ENCODE data around the gene MOB1A. TPM values are rescaled to one million over a fixed set of nuclear protein-coding genes. Genes with fewer than 3 reads are reported as not detected.

The MOB1A gene
- total and polyA plus RNA-seq, 2 of the 13 experiments (the other 11 are each of a cell fraction or from before 2014, with no cell fraction given): 48.2 to 139 TPM

DNA sequence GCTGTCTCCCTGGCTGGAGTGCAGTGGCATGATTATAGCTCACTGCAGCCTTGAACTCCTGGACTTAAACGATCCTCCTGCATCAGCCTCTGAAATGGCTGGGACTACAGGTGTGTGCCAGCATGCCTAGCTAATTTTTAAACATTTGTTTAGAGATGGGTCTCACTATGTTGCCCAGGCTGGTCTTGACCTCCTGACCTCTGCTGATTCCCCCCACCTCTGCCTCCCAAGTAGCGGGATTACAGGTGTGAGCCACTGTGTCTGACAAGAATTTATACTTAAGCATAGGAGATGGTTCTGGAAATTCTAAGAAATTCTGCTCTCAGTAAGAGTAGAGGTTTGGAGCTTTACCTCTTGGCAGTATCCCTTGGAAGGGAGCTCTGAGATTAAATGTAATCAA lies 38.0 kb upstream of the MOB1A start:
- CTCF ChIA-PET (ENCODE audit: low intra/inter-chr PET ratio, low total read pairs): no interaction called here
- H2AFZ ChIP-seq (ENCODE audit: low read length): no peak overlapping the region
- 41% methylated on average over 2 of the region's 2 CpGs for WGBS (ENCODE audit: low lambda C conversion rate)
- no peak overlapping the region for H3K9ac ChIP-seq (ENCODE audit: insufficient read depth, low read depth, low read length)
- H3K27ac ChIP-seq (ENCODE audit: extremely low read length, insufficient read depth, low read length): no peak overlapping the region
- POLR2A ChIA-PET: interaction anchor here (1.2 to 3.2 kb wide), 4 partner anchors 12 to 38 kb away, joined by 3 to 16 read pairs (median 8); partner anchors contain the start of genes MOB1A and MTHFD2
- peaks cover 8 to 42% of the 10 kb centered on the region in 2 experiments; a peak in 4 of 5 replicates for H3K36me3 ChIP-seq (replicated peaks in 1 of 2; ENCODE audit: control insufficient read depth in 1 of 2, insufficient read depth in 2 of 2, low read length in 2 of 2)
- H3K79me2 ChIP-seq (ENCODE audit: insufficient read depth, low read length): no peaks in the 10 kb centered on the region
- H3K9me3 ChIP-seq (ENCODE audit: low read length): no peaks in the 10 kb centered on the region
- DNase-seq (ENCODE audit: low spot score) (no peak), ATAC-seq (no peak), FAIRE-seq (peak; percentile 34)
- H3K4me1 ChIP-seq (ENCODE audit: insufficient read depth, low read length): peaks cover 16% of the 10 kb centered on the region
- BruUV-seq (replicated peaks): no TSS peak
- H3K27me3 ChIP-seq (ENCODE audit: control insufficient read depth in 1 of 2, insufficient read depth in 2 of 2, low read length in 2 of 2): no peaks in the 10 kb centered on the region
- no peak overlapping the region for H3K4me2 ChIP-seq (ENCODE audit: low read depth, low read length)
- intact Hi-C loops (cut with micrococcal nuclease; ENCODE audit: unreplicated experiment): no loop called here
- in situ Hi-C loops (cut with HindIII; ENCODE audit: extremely low pct_ligation_motif_present, low pct_unique_long_range_greater_than_20kb): no loop called here
- H3K4me3 ChIP-seq (replicated peaks in 1 of 3; ENCODE audit: insufficient read depth in 1 of 3, low read depth in 2 of 3, low read length in 3 of 3): no peak overlapping the region
- peaks cover 5% of the 10 kb centered on the region; the same call in 1 of the 2 replicates for H4K20me1 ChIP-seq (ENCODE audit: insufficient read depth, low read length)
- TF ChIP-seq HNRNPH1 (optimal IDR thresholded peaks at IDR 0.05; ENCODE audit: low read depth, low read length) (no peak), ZFY (CRISPR knock-in tag; IDR thresholded peaks at IDR 0.05) (no peak), NFKBIZ (CRISPR knock-in tag; IDR thresholded peaks at IDR 0.05) (no peak), HNF4A (CRISPR knock-in tag; IDR thresholded peaks at IDR 0.05) (peak; percentile 27; the same call in 1 of the 2 replicates), KMT2B (CRISPR knock-in tag; IDR thresholded peaks at IDR 0.05) (no peak), ZNF549 (CRISPR knock-in tag; IDR thresholded peaks at IDR 0.05) (no peak), PCBP1 (IDR thresholded peaks at IDR 0.05; ENCODE audit: borderline replicate concordance, low read depth, low read length) (no peak), NR2F6 (IDR thresholded peaks at IDR 0.05) (peak; percentile 82), NR2F6 (CRISPR knock-in tag; IDR thresholded peaks at IDR 0.05) (peak; percentile 56; the same call in 1 of the 2 replicates), ZNF496 (CRISPR knock-in tag; IDR thresholded peaks at IDR 0.05; ENCODE audit: insufficient replicate concordance) (no peak), ZNF839 (CRISPR knock-in tag; IDR thresholded peaks at IDR 0.05; ENCODE audit: borderline replicate concordance) (no peak), PAF1 (CRISPR knock-in tag; IDR thresholded peaks at IDR 0.05) (no peak), ZMYM3 (CRISPR knock-in tag; IDR thresholded peaks at IDR 0.05) (0 out of 2 replicates have a peak, but pooled peaks have one; percentile 29), POGZ (CRISPR knock-in tag; IDR thresholded peaks at IDR 0.05) (0 out of 2 replicates have a peak, but pooled peaks have one; percentile 16), SETDB1 (CRISPR knock-in tag; IDR thresholded peaks at IDR 0.05; ENCODE audit: borderline replicate concordance) (no peak), NFIB (CRISPR knock-in tag; IDR thresholded peaks at IDR 0.05; ENCODE audit: borderline replicate concordance) (no peak), POLR2AphosphoS2 (IDR thresholded peaks at IDR 0.05; ENCODE audit: low read depth, low read length) (peak; percentile 74; the same call in 1 of the 2 replicates)
- TF ChIP-seq, protein P1, sequence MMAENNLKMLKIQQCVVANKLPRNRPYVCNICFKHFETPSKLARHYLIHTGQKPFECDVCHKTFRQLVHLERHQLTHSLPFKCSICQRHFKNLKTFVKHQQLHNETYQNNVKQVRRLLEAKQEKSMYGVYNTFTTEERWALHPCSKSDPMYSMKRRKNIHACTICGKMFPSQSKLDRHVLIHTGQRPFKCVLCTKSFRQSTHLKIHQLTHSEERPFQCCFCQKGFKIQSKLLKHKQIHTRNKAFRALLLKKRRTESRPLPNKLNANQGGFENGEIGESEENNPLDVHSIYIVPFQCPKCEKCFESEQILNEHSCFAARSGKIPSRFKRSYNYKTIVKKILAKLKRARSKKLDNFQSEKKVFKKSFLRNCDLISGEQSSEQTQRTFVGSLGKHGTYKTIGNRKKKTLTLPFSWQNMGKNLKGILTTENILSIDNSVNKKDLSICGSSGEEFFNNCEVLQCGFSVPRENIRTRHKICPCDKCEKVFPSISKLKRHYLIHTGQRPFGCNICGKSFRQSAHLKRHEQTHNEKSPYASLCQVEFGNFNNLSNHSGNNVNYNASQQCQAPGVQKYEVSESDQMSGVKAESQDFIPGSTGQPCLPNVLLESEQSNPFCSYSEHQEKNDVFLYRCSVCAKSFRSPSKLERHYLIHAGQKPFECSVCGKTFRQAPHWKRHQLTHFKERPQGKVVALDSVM (CRISPR knock-in tag; IDR thresholded peaks at IDR 0.05): peak; percentile 60
- TF ChIP-seq, protein P2, sequence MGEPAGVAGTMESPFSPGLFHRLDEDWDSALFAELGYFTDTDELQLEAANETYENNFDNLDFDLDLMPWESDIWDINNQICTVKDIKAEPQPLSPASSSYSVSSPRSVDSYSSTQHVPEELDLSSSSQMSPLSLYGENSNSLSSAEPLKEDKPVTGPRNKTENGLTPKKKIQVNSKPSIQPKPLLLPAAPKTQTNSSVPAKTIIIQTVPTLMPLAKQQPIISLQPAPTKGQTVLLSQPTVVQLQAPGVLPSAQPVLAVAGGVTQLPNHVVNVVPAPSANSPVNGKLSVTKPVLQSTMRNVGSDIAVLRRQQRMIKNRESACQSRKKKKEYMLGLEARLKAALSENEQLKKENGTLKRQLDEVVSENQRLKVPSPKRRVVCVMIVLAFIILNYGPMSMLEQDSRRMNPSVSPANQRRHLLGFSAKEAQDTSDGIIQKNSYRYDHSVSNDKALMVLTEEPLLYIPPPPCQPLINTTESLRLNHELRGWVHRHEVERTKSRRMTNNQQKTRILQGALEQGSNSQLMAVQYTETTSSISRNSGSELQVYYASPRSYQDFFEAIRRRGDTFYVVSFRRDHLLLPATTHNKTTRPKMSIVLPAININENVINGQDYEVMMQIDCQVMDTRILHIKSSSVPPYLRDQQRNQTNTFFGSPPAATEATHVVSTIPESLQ (CRISPR knock-in tag; conservative IDR thresholded peaks at IDR 0.05): no peak
- TF ChIP-seq, protein P3, sequence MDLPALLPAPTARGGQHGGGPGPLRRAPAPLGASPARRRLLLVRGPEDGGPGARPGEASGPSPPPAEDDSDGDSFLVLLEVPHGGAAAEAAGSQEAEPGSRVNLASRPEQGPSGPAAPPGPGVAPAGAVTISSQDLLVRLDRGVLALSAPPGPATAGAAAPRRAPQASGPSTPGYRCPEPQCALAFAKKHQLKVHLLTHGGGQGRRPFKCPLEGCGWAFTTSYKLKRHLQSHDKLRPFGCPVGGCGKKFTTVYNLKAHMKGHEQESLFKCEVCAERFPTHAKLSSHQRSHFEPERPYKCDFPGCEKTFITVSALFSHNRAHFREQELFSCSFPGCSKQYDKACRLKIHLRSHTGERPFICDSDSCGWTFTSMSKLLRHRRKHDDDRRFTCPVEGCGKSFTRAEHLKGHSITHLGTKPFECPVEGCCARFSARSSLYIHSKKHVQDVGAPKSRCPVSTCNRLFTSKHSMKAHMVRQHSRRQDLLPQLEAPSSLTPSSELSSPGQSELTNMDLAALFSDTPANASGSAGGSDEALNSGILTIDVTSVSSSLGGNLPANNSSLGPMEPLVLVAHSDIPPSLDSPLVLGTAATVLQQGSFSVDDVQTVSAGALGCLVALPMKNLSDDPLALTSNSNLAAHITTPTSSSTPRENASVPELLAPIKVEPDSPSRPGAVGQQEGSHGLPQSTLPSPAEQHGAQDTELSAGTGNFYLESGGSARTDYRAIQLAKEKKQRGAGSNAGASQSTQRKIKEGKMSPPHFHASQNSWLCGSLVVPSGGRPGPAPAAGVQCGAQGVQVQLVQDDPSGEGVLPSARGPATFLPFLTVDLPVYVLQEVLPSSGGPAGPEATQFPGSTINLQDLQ (CRISPR knock-in tag; IDR thresholded peaks at IDR 0.05): no peak
